ENCODE results near the gene OR6C68. TPM values are rescaled to one million over a fixed set of nuclear protein-coding genes. Genes with fewer than 3 reads are reported as not detected.
"Not testable (repeated sequence)": the region's sequence is repeated elsewhere in the genome, so short reads cannot be mapped to it uniquely, and the experiment has no call there.

The OR6C68 gene
- total RNA-seq, result not detected in 2 replicates

GRCh38 chr12:55492078-55492477, at the start of gene OR6C68:
OR6C68 (plus strand) TSS chr12:55492378; CDS start chr12:55492378, 0 bp downstream.
- DNase-seq (ENCODE audit: low spot score), result no peak
- no peaks in the 10 kb centered on the region for H3K9me3 Mint-ChIP-seq
- H3K4me3 Mint-ChIP-seq (ENCODE audit: low read depth), result no peak within 1 kb of the TSS
- no peaks in the 10 kb centered on the region for H3K36me3 Mint-ChIP-seq (ENCODE audit: low read depth)
- H3K27ac Mint-ChIP-seq, result no peak within 1 kb of the TSS
- H3K27me3 Mint-ChIP-seq (ENCODE audit: low read depth), result peaks cover 4% of the 10 kb centered on the region
- no peaks in the 10 kb centered on the region for H3K4me1 Mint-ChIP-seq (ENCODE audit: low read depth)
- intact Hi-C loops (cut with micrococcal nuclease), result no loop called here

- H3K4me1 Mint-ChIP-seq (ENCODE audit: low read depth), result no peaks in the 10 kb centered on the region
- DNase-seq (ENCODE audit: low spot score), result no peak
- peaks cover 2% of the 10 kb centered on the region for H3K27me3 Mint-ChIP-seq (ENCODE audit: low read depth)
- intact Hi-C loops (cut with micrococcal nuclease), result no loop called here
- H3K27ac Mint-ChIP-seq, result no peak within 1 kb of the TSS
- no peak within 1 kb of the TSS for H3K4me3 Mint-ChIP-seq (ENCODE audit: low read depth)
- no peaks in the 10 kb centered on the region for H3K36me3 Mint-ChIP-seq (ENCODE audit: low read depth)
- H3K9me3 Mint-ChIP-seq, result no peaks in the 10 kb centered on the region
Measured at GRCh38 chr12:55443776-55444175, 48.4 kb upstream of the OR6C68 start, which contains the start of gene OR6C2. OR6C2 (plus strand) TSS chr12:55444076; CDS start chr12:55452214, 8,138 bp downstream.

- Mint-ChIP-seq H3K4me1 (ENCODE audit: low read depth) (no peaks in the 10 kb centered on the region), H3K4me3 (ENCODE audit: low read depth) (no peak overlapping the region), H3K36me3 (ENCODE audit: low read depth) (no peaks in the 10 kb centered on the region), H3K27me3 (ENCODE audit: low read depth) (peaks cover 2% of the 10 kb centered on the region), H3K9me3 (no peaks in the 10 kb centered on the region), H3K27ac (no peak overlapping the region)
- no peak for DNase-seq (ENCODE audit: low spot score)
- intact Hi-C loops (cut with micrococcal nuclease), result no loop called here
Measured at GRCh38 chr12:55445357-55445756, 46.8 kb upstream of the OR6C68 start.

- Mint-ChIP-seq H3K4me3 (ENCODE audit: low read depth) (no peak overlapping the region), H3K27ac (no peak overlapping the region), H3K9me3 (no peaks in the 10 kb centered on the region), H3K27me3 (ENCODE audit: low read depth) (peaks cover 2% of the 10 kb centered on the region), H3K36me3 (ENCODE audit: low read depth) (no peaks in the 10 kb centered on the region), H3K4me1 (ENCODE audit: low read depth) (no peaks in the 10 kb centered on the region)
- intact Hi-C loops (cut with micrococcal nuclease), result no loop called here
- DNase-seq (ENCODE audit: low spot score), result no peak
Measured at GRCh38 chr12:55446326-55446725, 45.9 kb upstream of the OR6C68 start.

- DNase-seq (ENCODE audit: low spot score), result no peak
- no peaks in the 10 kb centered on the region for H3K9me3 Mint-ChIP-seq
- intact Hi-C loops (cut with micrococcal nuclease), result no loop called here
Measured at GRCh38 chr12:55448825-55449224, 43.4 kb upstream of the OR6C68 start.

GRCh38 chr12:55464926-55465325, 27.3 kb upstream of the OR6C68 start:
- H3K4me1 Mint-ChIP-seq (ENCODE audit: low read depth); intact Hi-C loops (cut with micrococcal nuclease); H3K9me3 Mint-ChIP-seq; H3K36me3 Mint-ChIP-seq (ENCODE audit: low read depth); H3K4me3 Mint-ChIP-seq (ENCODE audit: low read depth); H3K27ac Mint-ChIP-seq; H3K27me3 Mint-ChIP-seq (ENCODE audit: low read depth); DNase-seq (ENCODE audit: low spot score): not testable (repeated sequence)

More at GRCh38 chr12:55448825-55449224, 43.4 kb upstream of the OR6C68 start:
- Mint-ChIP-seq H3K27me3 (ENCODE audit: low read depth) (peaks cover 4% of the 10 kb centered on the region), H3K27ac (no peak overlapping the region), H3K4me1 (ENCODE audit: low read depth) (no peaks in the 10 kb centered on the region), H3K36me3 (ENCODE audit: low read depth) (no peaks in the 10 kb centered on the region), H3K4me3 (ENCODE audit: low read depth) (no peak overlapping the region)

- peaks cover 3% of the 10 kb centered on the region for H3K9me3 Mint-ChIP-seq
- H3K4me3 Mint-ChIP-seq (ENCODE audit: low read depth), result no peak overlapping the region
- no peak for DNase-seq (ENCODE audit: low spot score)
- intact Hi-C loops (cut with micrococcal nuclease), result no loop called here
- H3K27me3 Mint-ChIP-seq (ENCODE audit: low read depth), result peaks cover 5% of the 10 kb centered on the region
- no peaks in the 10 kb centered on the region for H3K36me3 Mint-ChIP-seq (ENCODE audit: low read depth)
- H3K4me1 Mint-ChIP-seq (ENCODE audit: low read depth), result no peaks in the 10 kb centered on the region
- no peak overlapping the region for H3K27ac Mint-ChIP-seq
Measured at GRCh38 chr12:55467836-55468235, 24.3 kb upstream of the OR6C68 start.

- H3K27ac Mint-ChIP-seq, result no peak overlapping the region
- no peak for DNase-seq (ENCODE audit: low spot score)
- intact Hi-C loops (cut with micrococcal nuclease), result no loop called here
- H3K4me3 Mint-ChIP-seq (ENCODE audit: low read depth), result no peak overlapping the region
- H3K4me1 Mint-ChIP-seq (ENCODE audit: low read depth), result no peaks in the 10 kb centered on the region
- peaks cover 3% of the 10 kb centered on the region for H3K9me3 Mint-ChIP-seq
- peaks cover 5% of the 10 kb centered on the region for H3K27me3 Mint-ChIP-seq (ENCODE audit: low read depth)
- H3K36me3 Mint-ChIP-seq (ENCODE audit: low read depth), result no peaks in the 10 kb centered on the region
Measured at GRCh38 chr12:55469291-55469690, 22.9 kb upstream of the OR6C68 start.

GRCh38 chr12:55470088-55470829, 21.9 kb upstream of the OR6C68 start, which contains the start of gene OR6C70:
OR6C70 (minus strand) TSS chr12:55470138; CDS start chr12:55470138, 0 bp downstream.
- no peaks in the 10 kb centered on the region for H3K36me3 Mint-ChIP-seq (ENCODE audit: low read depth)
- no peaks in the 10 kb centered on the region for H3K9me3 Mint-ChIP-seq
- H3K27me3 Mint-ChIP-seq (ENCODE audit: low read depth), result peaks cover 5% of the 10 kb centered on the region
- no peak within 1 kb of the TSS for H3K4me3 Mint-ChIP-seq (ENCODE audit: low read depth)
- no peaks in the 10 kb centered on the region for H3K4me1 Mint-ChIP-seq (ENCODE audit: low read depth)
- no peak for DNase-seq (ENCODE audit: low spot score)
- no peak within 1 kb of the TSS for H3K27ac Mint-ChIP-seq
- intact Hi-C loops (cut with micrococcal nuclease), result no loop called here

GRCh38 chr12:55472264-55472663, 19.9 kb upstream of the OR6C68 start:
- DNase-seq (ENCODE audit: low spot score), result no peak
- Mint-ChIP-seq H3K4me3 (ENCODE audit: low read depth) (no peak overlapping the region), H3K4me1 (ENCODE audit: low read depth) (no peaks in the 10 kb centered on the region), H3K9me3 (no peaks in the 10 kb centered on the region), H3K27ac (no peak overlapping the region), H3K27me3 (ENCODE audit: low read depth) (peaks cover 5% of the 10 kb centered on the region), H3K36me3 (ENCODE audit: low read depth) (no peaks in the 10 kb centered on the region)
- intact Hi-C loops (cut with micrococcal nuclease), result no loop called here

GRCh38 chr12:55479136-55479535, 13.0 kb upstream of the OR6C68 start:
- H3K9me3 Mint-ChIP-seq; H3K4me3 Mint-ChIP-seq (ENCODE audit: low read depth); H3K27ac Mint-ChIP-seq; H3K36me3 Mint-ChIP-seq (ENCODE audit: low read depth); H3K4me1 Mint-ChIP-seq (ENCODE audit: low read depth); intact Hi-C loops (cut with micrococcal nuclease); H3K27me3 Mint-ChIP-seq (ENCODE audit: low read depth); DNase-seq (ENCODE audit: low spot score): not testable (repeated sequence)

GRCh38 chr12:55484284-55484683, 7.9 kb upstream of the OR6C68 start:
- DNase-seq (ENCODE audit: low spot score); H3K27ac Mint-ChIP-seq; intact Hi-C loops (cut with micrococcal nuclease); H3K36me3 Mint-ChIP-seq (ENCODE audit: low read depth); H3K27me3 Mint-ChIP-seq (ENCODE audit: low read depth); H3K4me3 Mint-ChIP-seq (ENCODE audit: low read depth); H3K4me1 Mint-ChIP-seq (ENCODE audit: low read depth); H3K9me3 Mint-ChIP-seq: not testable (repeated sequence)

GRCh38 chr12:55495490-55495889, 3.3 kb downstream of the OR6C68 start:
- H3K9me3 Mint-ChIP-seq, result no peaks in the 10 kb centered on the region
- no peak overlapping the region for H3K4me3 Mint-ChIP-seq (ENCODE audit: low read depth)
- no peaks in the 10 kb centered on the region for H3K36me3 Mint-ChIP-seq (ENCODE audit: low read depth)
- H3K27me3 Mint-ChIP-seq (ENCODE audit: low read depth), result peaks cover 8% of the 10 kb centered on the region
- intact Hi-C loops (cut with micrococcal nuclease), result no loop called here
- H3K4me1 Mint-ChIP-seq (ENCODE audit: low read depth), result peaks cover 3% of the 10 kb centered on the region
- no peak for DNase-seq (ENCODE audit: low spot score)
- H3K27ac Mint-ChIP-seq, result no peak overlapping the region

Data from activated T-helper 2 cell treated with anti-CD3 and anti-CD28 coated beads, Interferon-gamma antibody, Interleukin-2, Interleukin-4, amounts not matched to agents 10 μg/mL and 5 μg/mL and 100 μg/mL, durations not matched to agents 14 hours and 24 hours and 36 hours (primary cell).